ENCODE data around the gene MAGOH.

- TF ChIP-seq, protein P1, sequence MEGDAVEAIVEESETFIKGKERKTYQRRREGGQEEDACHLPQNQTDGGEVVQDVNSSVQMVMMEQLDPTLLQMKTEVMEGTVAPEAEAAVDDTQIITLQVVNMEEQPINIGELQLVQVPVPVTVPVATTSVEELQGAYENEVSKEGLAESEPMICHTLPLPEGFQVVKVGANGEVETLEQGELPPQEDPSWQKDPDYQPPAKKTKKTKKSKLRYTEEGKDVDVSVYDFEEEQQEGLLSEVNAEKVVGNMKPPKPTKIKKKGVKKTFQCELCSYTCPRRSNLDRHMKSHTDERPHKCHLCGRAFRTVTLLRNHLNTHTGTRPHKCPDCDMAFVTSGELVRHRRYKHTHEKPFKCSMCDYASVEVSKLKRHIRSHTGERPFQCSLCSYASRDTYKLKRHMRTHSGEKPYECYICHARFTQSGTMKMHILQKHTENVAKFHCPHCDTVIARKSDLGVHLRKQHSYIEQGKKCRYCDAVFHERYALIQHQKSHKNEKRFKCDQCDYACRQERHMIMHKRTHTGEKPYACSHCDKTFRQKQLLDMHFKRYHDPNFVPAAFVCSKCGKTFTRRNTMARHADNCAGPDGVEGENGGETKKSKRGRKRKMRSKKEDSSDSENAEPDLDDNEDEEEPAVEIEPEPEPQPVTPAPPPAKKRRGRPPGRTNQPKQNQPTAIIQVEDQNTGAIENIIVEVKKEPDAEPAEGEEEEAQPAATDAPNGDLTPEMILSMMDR (IDR thresholded peaks at IDR 0.05): no peak
- TF ChIP-seq POLR2A (IDR thresholded peaks at IDR 0.05): no peak
- TF ChIP-seq EP300 (IDR thresholded peaks at IDR 0.05): no peak
These were observed 55.6 kb downstream of the MAGOH start for GRCh38 chr1:53182716-53183094.

Measured in stomach (tissue), 4 donors.